ENCODE data around the gene IGSF3.
"Not testable (repeated sequence)": the region's sequence is repeated elsewhere in the genome, so short reads cannot be mapped to it uniquely, and the experiment has no call there.

- TF ChIP-seq, protein P1, sequence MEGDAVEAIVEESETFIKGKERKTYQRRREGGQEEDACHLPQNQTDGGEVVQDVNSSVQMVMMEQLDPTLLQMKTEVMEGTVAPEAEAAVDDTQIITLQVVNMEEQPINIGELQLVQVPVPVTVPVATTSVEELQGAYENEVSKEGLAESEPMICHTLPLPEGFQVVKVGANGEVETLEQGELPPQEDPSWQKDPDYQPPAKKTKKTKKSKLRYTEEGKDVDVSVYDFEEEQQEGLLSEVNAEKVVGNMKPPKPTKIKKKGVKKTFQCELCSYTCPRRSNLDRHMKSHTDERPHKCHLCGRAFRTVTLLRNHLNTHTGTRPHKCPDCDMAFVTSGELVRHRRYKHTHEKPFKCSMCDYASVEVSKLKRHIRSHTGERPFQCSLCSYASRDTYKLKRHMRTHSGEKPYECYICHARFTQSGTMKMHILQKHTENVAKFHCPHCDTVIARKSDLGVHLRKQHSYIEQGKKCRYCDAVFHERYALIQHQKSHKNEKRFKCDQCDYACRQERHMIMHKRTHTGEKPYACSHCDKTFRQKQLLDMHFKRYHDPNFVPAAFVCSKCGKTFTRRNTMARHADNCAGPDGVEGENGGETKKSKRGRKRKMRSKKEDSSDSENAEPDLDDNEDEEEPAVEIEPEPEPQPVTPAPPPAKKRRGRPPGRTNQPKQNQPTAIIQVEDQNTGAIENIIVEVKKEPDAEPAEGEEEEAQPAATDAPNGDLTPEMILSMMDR (IDR thresholded peaks at IDR 0.05; ENCODE audit: poor library complexity), result not testable (repeated sequence)
- not testable (repeated sequence) for TF ChIP-seq EZH2 (IDR thresholded peaks at IDR 0.05; ENCODE audit: borderline replicate concordance)
Measured at GRCh38 chr1:116644993-116645392, 22.5 kb downstream of the IGSF3 start.
